NCI-H1436 (cell line): Measurements from ENCODE around the gene RPS6KB1.
"Not testable (repeated sequence)": the region's sequence is repeated elsewhere in the genome, so short reads cannot be mapped to it uniquely, and the experiment has no call there.

Experiments
- DNase-seq: peaks from one replicate; lab custom pipeline; 2025; lab: John Stamatoyannopoulos, UW

RPS6KB1 gene

GRCh38 chr17:59941131-59941530 is 48.2 kb downstream of the RPS6KB1 start:
- DNase-seq = no peak

GRCh38 chr17:59946433-59946832 is 53.5 kb downstream of the RPS6KB1 start:
- not testable (repeated sequence) for DNase-seq

- not testable (repeated sequence) for DNase-seq
Measured at GRCh38 chr17:59947310-59947709, 54.4 kb downstream of the RPS6KB1 start.

- DNase-seq = no peak
Measured at GRCh38 chr17:59950049-59950448, 57.1 kb downstream of the RPS6KB1 start.

- no peak for DNase-seq
Measured at GRCh38 chr17:59954856-59955255, 61.9 kb downstream of the RPS6KB1 start.

- not testable (repeated sequence) for DNase-seq
Measured at GRCh38 chr17:59959574-59959973, 66.7 kb downstream of the RPS6KB1 start.

- DNase-seq = no peak
Measured at GRCh38 chr17:59962739-59963318, 69.9 kb downstream of the RPS6KB1 start.

GRCh38 chr17:59963738-59964481 is 71.0 kb downstream of the RPS6KB1 start:
- peak; percentile 12 for DNase-seq

GRCh38 chr17:59964482-59965328 is 71.8 kb downstream of the RPS6KB1 start, which contains the start of gene RNFT1:
Gene RNFT1, minus strand, starts transcription at chr17:59964740. Its CDS starts 77 bp downstream, at chr17:59964663.
- DNase-seq = peak; percentile 92

- not testable (repeated sequence) for DNase-seq
Measured at GRCh38 chr17:59971771-59972170, 78.8 kb downstream of the RPS6KB1 start.

- no peak for DNase-seq
Measured at GRCh38 chr17:59972778-59973177, 79.9 kb downstream of the RPS6KB1 start.

- not testable (repeated sequence) for DNase-seq
Measured at GRCh38 chr17:59973483-59973882, 80.6 kb downstream of the RPS6KB1 start.

GRCh38 chr17:59975166-59975565 is 82.2 kb downstream of the RPS6KB1 start:
- not testable (repeated sequence) for DNase-seq

GRCh38 chr17:59996608-59997007 is 103.7 kb downstream of the RPS6KB1 start:
- not testable (repeated sequence) for DNase-seq
